GM10266 (cell line): ENCODE data around the gene EVX1.

Experiments used
- DNase-seq: peaks from one replicate; pipeline ENCODE4 v3.0.0; 2012; ENCODE audit errors: extremely low spot score
- TF ChIP-seq, protein P1 (sequence below): IDR thresholded peaks from 2 replicates; pipeline ENCODE4 v1.5.1; 2012; ENCODE audit warnings: mild to moderate bottlenecking, low read depth; ENCODE audit not compliant: control insufficient read depth, insufficient read depth; ENCODE audit errors: missing control alignments

The EVX1 gene

DNA sequence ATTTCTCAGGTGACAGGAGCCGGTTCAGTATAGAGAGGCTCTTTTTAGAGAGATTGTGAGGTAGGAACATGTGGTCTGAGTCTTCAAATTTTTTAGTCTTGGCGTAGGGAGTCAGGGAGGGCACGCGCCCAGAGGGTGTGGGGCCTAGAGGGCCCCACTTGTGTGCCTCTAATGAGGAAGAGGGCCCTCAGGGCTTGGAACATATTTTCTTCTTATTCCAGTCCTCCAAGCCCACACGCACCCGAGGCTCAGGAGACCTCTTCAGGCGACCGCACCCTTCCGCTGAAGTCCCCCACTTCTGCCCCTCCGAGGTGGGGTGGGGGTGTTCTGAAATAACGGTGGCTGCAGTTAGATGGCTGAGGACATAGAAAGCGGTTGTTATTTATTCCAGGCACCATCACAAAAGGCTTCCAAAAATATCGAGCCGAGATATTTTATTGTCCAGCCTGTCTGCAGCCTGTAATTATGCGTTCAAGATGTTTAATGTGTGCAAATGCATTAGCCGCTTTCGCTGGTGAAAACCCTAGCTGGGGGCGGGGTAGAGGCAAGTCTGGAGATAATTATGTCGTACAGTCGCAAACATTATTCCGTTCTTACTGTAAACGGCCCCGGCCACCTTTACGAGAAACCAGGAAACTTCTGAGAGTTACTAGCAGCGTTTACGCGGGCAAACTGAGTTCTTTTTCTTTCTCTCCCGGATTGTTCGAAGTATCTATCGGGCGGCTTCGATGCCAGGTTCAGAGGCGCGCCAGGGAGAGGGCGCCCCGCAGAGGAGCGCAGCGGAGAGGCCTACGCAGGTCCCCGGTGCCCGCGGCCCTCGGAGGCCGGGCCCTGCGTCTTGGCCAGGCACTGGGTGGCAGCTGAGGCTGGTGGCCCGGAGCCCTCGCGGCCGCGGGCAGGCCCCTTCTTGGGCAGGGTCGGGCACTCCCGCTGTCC, 29.8 kb upstream of the EVX1 start:
- no peak for DNase-seq
- TF ChIP-seq, protein P1, sequence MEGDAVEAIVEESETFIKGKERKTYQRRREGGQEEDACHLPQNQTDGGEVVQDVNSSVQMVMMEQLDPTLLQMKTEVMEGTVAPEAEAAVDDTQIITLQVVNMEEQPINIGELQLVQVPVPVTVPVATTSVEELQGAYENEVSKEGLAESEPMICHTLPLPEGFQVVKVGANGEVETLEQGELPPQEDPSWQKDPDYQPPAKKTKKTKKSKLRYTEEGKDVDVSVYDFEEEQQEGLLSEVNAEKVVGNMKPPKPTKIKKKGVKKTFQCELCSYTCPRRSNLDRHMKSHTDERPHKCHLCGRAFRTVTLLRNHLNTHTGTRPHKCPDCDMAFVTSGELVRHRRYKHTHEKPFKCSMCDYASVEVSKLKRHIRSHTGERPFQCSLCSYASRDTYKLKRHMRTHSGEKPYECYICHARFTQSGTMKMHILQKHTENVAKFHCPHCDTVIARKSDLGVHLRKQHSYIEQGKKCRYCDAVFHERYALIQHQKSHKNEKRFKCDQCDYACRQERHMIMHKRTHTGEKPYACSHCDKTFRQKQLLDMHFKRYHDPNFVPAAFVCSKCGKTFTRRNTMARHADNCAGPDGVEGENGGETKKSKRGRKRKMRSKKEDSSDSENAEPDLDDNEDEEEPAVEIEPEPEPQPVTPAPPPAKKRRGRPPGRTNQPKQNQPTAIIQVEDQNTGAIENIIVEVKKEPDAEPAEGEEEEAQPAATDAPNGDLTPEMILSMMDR, result no peak

DNA sequence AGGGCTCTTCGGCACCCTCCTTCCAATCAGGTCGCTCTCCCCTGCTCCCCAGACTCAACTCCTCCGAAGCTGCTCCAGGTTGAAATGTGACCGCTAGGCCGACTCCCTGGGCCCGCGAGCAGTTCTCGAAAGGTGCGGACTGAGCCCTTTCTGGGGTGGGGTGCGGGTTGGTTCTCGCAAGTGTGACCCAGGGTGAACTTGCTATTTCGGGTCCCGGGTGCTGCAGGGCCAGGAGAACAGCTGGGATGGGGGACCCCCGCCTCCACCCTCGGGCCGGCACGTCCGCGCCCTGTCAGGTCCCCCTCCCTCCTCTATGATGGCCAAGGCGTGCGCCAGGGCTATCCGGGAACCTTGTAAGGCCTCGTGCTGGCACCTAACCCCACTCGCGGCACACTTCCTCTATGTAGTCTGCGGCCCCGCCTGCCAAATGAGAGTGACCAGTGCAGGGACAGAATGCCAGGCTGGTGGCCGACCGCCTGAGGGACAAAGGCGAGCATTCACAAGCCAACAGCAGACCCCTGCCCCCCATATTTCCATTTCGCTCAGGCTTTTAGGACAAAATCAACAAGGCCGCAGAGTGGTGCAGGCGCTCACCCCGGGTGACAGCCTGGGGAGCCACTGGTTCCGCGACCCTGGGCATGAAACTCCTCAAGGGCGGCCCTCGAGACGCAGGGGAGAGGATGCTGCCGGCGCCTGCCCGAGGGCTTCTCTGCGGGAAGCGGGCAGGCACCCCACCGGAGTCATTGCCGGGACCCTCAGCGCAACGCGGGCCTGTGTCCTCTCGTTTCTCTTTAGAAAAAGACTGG, 29.0 kb upstream of the EVX1 start:
- TF ChIP-seq, protein P1, result no peak
- DNase-seq, result no peak

DNA sequence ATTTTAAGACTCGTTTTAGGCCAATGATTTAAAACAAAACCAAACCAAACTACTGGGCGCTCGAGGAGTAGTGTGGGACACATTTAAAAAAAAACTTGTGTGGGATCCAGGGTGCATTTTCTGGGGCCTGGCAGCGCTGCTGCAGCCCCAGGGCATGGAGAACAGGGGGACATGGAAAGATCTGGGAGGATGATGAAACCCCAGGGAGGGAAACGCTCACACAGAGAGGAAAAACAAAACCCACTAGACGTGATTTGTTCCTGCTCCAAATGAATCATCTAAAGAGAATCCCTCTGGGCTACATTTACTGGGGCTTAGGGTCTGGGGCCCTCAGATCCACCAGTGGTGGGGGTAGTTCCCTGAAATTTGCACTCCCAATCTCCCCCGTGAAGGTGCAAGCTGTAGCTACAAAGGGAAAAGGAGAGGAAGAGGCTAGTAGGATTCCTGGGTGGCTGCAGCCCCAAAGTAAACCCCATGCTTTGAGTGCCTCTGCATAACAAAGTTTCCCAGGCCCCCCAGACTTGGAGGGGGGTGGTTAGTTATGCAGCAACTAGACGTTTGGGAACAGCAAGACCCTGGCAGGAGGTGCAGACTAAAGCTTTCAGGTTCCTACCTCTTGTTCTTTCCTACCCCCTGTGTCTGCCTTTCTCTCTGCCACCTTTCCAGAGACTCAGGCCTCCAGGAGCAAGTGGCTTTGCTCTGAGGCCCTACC, 28.2 kb upstream of the EVX1 start:
- TF ChIP-seq, protein P1, result no peak
- DNase-seq, result no peak

DNA sequence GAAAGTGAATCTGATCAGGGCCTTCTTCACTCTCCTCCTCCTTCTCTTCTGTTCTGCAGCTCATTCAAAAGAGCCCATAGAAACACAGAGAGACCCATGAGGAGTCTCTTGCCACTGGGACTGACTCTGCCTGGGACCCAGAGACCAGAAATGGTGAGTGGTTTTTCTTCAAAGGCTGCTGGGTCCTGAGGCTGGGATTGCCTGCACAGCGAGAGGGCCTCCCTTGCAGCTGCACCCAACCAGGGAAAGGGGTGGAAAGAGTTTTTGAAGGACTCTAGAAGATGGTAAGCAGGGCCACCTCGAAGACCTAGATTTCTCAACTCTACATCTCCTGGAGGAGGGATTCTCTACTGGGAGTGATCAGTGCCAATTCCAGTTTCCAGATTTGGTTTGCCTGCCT, 27.2 kb upstream of the EVX1 start:
- TF ChIP-seq, protein P1, result no peak
- DNase-seq, result no peak

DNA sequence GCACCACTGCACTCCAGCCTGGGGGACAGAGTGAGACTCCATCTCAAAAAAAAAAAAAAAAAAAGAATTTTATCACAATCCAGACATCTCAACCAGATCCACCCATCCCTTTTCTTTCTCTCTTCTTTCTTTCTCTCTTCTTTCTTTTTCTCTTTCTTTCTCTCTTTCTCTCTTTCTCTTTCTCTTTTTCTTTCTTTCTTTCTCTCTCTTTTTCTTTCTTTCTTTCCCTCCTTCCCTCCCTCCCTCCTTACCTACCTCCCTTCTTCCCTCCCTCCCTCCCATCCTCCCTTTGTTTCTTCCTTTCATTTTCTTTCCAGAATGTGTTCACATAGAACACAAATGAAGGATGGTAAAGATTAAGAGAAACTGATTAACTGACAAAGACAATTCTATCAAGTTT, 24.7 kb upstream of the EVX1 start:
- DNase-seq, result no peak
- TF ChIP-seq, protein P1, result no peak

DNA sequence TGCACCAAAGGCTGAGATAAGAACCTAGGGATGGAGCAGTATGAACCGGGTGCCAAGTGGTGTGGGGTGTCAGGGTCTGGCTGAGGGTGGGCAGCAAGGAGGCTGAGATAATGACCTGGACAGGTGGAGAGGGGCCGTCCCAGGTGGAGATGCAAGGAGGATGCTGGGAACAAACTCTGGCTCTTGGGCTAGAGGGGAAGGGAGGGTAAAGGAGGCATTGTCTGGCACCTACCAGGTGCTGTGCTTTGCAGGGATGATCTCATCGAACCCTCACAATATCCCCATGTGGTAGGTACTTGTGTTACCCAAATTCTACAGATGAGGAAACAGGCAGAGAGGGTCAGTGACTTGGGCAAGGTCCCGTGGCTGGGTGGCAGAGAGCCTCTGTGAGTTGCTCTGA, 22.8 kb upstream of the EVX1 start:
- TF ChIP-seq, protein P1, result no peak

More for the DNA sequence above, 22.8 kb upstream of the EVX1 start:
- DNase-seq, result no peak
